ENCODE measurements around the gene NMRK1. TPM values are rescaled to one million over a fixed set of nuclear protein-coding genes. Genes with fewer than 3 reads are reported as not detected.

Gene NMRK1
- total RNA-seq, 1 donor from 2014 or later, result 1.7 TPM

DNA sequence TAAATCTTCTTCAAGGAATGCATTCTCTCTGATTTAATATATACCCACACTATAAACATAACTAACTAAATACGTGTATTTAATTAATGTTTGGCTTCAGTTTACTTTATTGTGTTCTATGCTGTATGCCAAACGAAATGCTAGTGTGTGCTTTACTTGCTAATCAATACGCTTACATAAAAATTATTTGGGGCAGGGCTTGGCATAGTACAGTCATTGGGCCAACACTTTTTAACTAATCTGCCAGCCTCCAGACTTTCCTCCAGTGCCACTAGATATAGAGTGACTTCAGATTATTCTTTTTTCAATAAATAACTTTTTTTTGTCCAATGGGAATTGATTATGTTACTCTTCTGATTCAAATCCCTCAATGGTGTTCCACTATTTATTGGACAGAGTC is 51.2 kb downstream of the NMRK1 start:
- no peak overlapping the region for H3K4me3 ChIP-seq
- H3K4me1 Mint-ChIP-seq, result no peaks in the 10 kb centered on the region
- peaks cover 3% of the 10 kb centered on the region for H3K9me3 Mint-ChIP-seq
- no peak overlapping the region for H3K9ac ChIP-seq
- no peaks in the 10 kb centered on the region for H3K9me3 ChIP-seq (ENCODE audit: low read depth)
- no peak overlapping the region for H3K4me3 Mint-ChIP-seq
- no peaks in the 10 kb centered on the region for H3K79me2 ChIP-seq (ENCODE audit: low read depth)
- H4K20me1 ChIP-seq (ENCODE audit: low read depth), result no peaks in the 10 kb centered on the region
- TF ChIP-seq CTCF (IDR thresholded peaks at IDR 0.05) (no peak), EZH2 (IDR thresholded peaks at IDR 0.05) (no peak), EZH2phosphoT487 (IDR thresholded peaks at IDR 0.05) (no peak)
- H3K27me3 Mint-ChIP-seq (ENCODE audit: insufficient read depth, low read depth), result no peaks in the 10 kb centered on the region
- H3K4me2 ChIP-seq, result no peak overlapping the region
- no peaks in the 10 kb centered on the region for H3F3A ChIP-seq (ENCODE audit: low read depth)
- H3K27me3 ChIP-seq, result no peaks in the 10 kb centered on the region
- H2AFZ ChIP-seq (replicated peaks), result no peak overlapping the region
- H3K36me3 Mint-ChIP-seq, result no peaks in the 10 kb centered on the region
- H3K27ac ChIP-seq, result no peak overlapping the region
- no peak for DNase-seq (ENCODE audit: low spot score)
- H3K4me1 ChIP-seq, result no peaks in the 10 kb centered on the region
- no peaks in the 10 kb centered on the region for H3K36me3 ChIP-seq
- H3K27ac Mint-ChIP-seq, result no peak overlapping the region

DNA sequence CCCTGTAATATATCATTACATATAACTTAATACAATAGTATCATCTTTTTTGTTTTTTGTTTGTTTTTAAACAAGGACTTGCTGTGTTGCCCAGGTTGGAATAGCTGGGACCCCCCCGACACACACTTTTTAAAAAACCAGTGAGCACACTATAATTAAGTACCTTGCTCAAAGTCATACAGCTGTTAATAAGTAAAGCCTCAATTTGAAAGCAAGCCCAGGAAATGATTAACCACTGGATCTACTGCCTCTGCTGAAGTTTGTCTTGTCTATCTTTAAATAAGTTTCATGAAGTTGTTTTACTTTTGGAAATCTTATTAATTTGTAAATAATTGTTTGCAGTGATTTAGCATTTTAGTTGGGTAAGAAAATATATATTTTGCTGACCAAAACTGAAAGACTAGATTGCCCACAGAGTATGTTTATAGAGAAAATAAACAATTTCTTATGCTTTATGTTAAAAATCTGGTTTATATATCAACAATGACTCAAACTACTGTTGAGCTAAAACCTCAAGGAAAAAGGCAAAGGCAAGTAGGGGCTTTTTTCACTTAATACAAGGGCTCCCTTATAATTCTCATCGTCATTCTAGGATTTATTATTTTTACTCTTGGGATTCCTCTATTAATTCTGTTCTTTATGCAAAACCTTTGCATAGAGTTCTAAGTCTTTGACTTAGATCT is 54.0 kb downstream of the NMRK1 start:
- H3K27me3 ChIP-seq, result no peaks in the 10 kb centered on the region
- H3K36me3 Mint-ChIP-seq, result no peaks in the 10 kb centered on the region

DNA sequence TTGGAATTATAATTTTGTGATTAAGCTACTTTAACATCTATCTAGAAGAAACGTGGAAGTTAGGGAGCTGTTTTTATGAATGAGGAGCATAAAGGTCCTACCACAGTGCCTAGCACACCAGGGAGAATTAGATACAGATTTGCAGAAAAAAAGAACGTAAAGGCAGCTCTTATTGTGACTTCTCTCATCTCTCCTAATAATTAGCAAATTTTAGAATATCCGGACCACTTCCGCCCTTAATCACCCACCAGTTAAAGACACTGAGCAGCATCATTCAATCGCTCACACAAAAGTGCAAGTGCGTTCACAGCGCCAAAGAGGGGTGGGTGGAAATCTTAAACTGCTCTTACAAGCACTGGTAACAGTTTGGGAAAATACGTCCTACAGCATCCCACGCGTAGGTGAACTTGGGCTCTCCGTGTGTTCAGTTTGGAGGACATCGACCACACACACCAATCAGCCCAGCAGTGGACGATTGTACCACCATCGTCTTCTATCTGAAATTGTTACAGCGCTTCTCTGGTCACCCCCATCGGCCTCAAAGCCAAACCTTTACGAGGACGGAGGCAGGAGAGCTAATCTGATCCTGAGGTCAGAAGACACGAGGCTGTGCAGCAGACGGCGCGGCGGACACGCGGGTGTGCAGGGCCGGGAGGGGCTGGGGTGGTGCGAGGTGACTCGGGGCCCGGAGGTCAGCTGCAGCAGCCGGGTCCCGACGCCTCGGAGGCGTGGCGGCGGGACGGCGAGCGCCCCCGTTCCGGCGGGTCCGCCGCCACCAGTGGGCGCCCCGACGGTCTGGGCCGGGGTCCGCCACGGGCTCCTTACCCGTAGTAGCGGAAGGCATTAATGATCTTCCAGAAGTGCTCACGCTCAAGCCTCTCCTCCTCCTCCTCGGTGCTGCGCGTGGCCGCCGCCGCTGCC is 60.5 kb downstream of the NMRK1 start:
- no peaks in the 10 kb centered on the region for H3K9me3 Mint-ChIP-seq
- Histone ChIP-seq H2AFZ (replicated peaks) (peak overlapping the region; percentile 83), H3K9ac (peak overlapping the region; percentile 67), H3K4me1 (peaks cover 23% of the 10 kb centered on the region), H3K4me2 (peak overlapping the region; percentile 90), H3K36me3 (no peaks in the 10 kb centered on the region), H3K27me3 (no peaks in the 10 kb centered on the region), H4K20me1 (ENCODE audit: low read depth) (peaks cover 32% of the 10 kb centered on the region), H3K4me3 (peak overlapping the region; percentile 74), H3K79me2 (ENCODE audit: low read depth) (peaks cover 48% of the 10 kb centered on the region), H3K27ac (peak overlapping the region; percentile 90), H3F3A (ENCODE audit: low read depth) (peaks cover 10% of the 10 kb centered on the region), H3K9me3 (ENCODE audit: low read depth) (no peaks in the 10 kb centered on the region)
- H3K4me3 Mint-ChIP-seq, result peak overlapping the region; percentile 97
- peak; percentile 78 for DNase-seq (ENCODE audit: low spot score)
- no peak for TF ChIP-seq EZH2 (IDR thresholded peaks at IDR 0.05)
- TF ChIP-seq CTCF (IDR thresholded peaks at IDR 0.05), result no peak
- no peak for TF ChIP-seq EZH2phosphoT487 (IDR thresholded peaks at IDR 0.05)
- H3K36me3 Mint-ChIP-seq, result peaks cover 7% of the 10 kb centered on the region
- peak overlapping the region; percentile 58 for H3K27ac Mint-ChIP-seq
- peaks cover 19% of the 10 kb centered on the region for H3K4me1 Mint-ChIP-seq
- H3K27me3 Mint-ChIP-seq (ENCODE audit: insufficient read depth, low read depth), result no peaks in the 10 kb centered on the region

More for the DNA sequence above, 54.0 kb downstream of the NMRK1 start:
- Histone ChIP-seq H3K9me3 (ENCODE audit: low read depth) (no peaks in the 10 kb centered on the region), H3K4me3 (no peak overlapping the region), H3K4me1 (no peaks in the 10 kb centered on the region), H3K79me2 (ENCODE audit: low read depth) (no peaks in the 10 kb centered on the region), H4K20me1 (ENCODE audit: low read depth) (no peaks in the 10 kb centered on the region), H3K9ac (no peak overlapping the region), H3K36me3 (no peaks in the 10 kb centered on the region), H3K27ac (no peak overlapping the region), H3K4me2 (no peak overlapping the region), H2AFZ (replicated peaks) (no peak overlapping the region), H3F3A (ENCODE audit: low read depth) (no peaks in the 10 kb centered on the region)
- H3K4me3 Mint-ChIP-seq, result no peak overlapping the region
- no peak overlapping the region for H3K27ac Mint-ChIP-seq
- H3K4me1 Mint-ChIP-seq, result no peaks in the 10 kb centered on the region
- no peak for TF ChIP-seq EZH2 (IDR thresholded peaks at IDR 0.05)
- TF ChIP-seq EZH2phosphoT487 (IDR thresholded peaks at IDR 0.05), result no peak
- TF ChIP-seq CTCF (IDR thresholded peaks at IDR 0.05), result no peak
- no peak for DNase-seq (ENCODE audit: low spot score)
- H3K9me3 Mint-ChIP-seq, result peaks cover 3% of the 10 kb centered on the region
- H3K27me3 Mint-ChIP-seq (ENCODE audit: insufficient read depth, low read depth), result no peaks in the 10 kb centered on the region
